Cerebellar nuclear complex (tissue), 1 donor: Measurements from ENCODE around the gene CENPU.
"Not testable (repeated sequence)": the region's sequence is repeated elsewhere in the genome, so short reads cannot be mapped to it uniquely, and the experiment has no call there.

Experiments used
- DNase-seq, 2 experiments: peaks; one replicate each; lab custom pipeline; 2025; lab: John Stamatoyannopoulos, UW

The CENPU gene

DNA sequence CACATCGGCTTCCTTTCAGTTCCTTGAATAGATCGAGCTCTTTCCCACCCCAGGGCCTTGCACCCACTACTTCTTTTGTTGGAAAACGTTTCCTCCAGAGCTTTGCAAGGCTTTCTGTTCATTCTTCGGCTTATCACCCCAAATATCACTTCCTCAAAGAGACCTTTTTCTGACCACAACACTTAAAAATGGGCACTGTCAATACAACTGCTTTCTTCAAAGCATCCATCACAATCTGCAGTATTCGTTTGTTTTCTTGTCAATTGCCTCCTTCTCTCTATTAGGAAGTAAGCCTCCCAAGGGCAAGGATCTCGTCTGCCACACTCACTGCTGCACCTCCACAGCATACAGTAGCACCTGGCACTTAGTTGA, 17.7 kb upstream of the CENPU start:
- DNase-seq, result no peak

- DNase-seq, result no peak
Observed at GRCh38 chr4:184750926-184751584, 17.2 kb upstream of the CENPU start.

DNA sequence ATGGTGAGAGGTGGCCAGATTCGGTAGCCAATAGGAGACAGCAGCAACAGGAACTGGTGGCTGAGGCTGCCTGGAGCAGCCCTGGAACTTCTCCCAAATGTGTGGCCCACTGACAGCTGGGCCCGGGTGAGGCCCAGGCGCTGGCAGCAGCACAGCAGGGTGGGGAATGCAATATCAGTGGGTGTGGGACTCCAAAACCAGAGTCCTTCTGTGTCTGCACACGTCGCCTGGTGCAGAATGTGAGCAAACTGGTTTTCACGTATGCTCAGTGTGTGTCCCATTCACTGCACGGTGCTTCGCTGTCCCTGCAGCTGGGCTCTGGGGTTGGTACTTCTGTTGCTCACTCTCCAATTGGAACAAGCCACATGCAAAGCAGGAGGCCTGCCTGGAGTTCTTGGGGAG, 14.4 kb upstream of the CENPU start:
- DNase-seq, result no peak

- DNase-seq, result no peak
Observed at GRCh38 chr4:184747034-184747830, 13.3 kb upstream of the CENPU start.

- DNase-seq, result no peak
Observed at GRCh38 chr4:184745831-184746795, 12.2 kb upstream of the CENPU start.

DNA sequence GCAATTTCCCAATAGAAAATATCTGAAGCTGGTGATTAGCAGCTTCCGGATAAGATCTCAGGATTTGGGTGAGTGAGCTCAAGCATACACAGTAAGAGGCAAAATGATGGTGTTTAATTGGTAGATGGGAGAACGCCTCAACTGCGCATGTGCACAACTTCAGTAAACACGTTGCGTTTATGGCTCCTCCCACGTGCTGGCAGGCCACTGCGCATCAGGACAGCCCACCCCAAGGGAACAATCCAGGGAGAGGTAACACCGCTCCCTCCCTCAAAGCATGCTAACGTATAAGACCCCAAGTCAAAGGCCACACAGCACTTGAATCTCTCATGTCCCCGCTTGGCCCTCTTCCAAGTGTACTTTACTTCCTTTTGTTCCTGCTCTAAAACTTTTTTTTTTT, 10.3 kb upstream of the CENPU start:
- no peak for DNase-seq

GRCh38 chr4:184743650-184744049, 9.8 kb upstream of the CENPU start:
- DNase-seq, result no peak

DNA sequence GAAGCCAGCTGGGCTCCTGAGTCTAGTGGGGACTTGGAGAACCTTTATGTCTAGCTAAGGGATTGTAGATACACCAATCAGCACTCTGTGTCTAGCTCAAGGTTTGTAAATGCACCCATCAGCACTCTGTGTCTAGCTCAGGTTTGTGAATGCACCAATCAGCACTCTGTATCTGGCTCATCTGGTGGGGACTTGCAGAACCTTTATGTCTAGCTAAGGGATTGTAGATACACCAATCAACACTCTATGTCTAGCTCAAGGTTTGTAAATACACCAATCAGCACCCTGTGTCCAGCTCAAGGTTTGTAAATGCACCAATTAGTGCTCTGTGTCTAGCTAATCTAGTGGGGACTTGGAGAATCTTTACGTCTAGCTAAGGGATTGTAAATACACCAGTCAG, 7.8 kb upstream of the CENPU start:
- DNase-seq, result not testable (repeated sequence)

GRCh38 chr4:184740980-184741391, 7.1 kb upstream of the CENPU start:
- DNase-seq, result no peak

- DNase-seq, result not testable (repeated sequence)
Observed at GRCh38 chr4:184739575-184739974, 5.7 kb upstream of the CENPU start.

DNA sequence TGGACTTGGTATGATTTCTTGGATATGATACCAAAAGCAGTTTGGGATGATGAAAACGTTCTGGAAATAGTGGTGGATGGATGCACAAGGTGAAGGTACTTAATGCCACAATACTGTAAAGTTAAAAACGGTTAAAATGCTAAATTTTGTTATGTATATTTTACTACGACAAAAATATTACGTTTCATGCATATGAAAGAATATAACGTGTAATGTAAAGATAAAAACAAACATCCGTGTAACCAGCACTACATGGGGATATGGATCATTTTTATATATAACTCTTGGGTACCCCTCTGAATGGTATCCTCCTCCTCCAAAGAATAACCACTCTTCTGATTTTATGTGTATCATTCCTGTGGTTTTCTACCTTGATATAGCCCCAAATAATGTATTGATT, 862 bp upstream of the CENPU start:
- no peak for DNase-seq

- no peak for DNase-seq
Observed at GRCh38 chr4:184732126-184732525, 1.8 kb downstream of the CENPU start.

- no peak for DNase-seq
Observed at GRCh38 chr4:184731056-184731455, 2.8 kb downstream of the CENPU start.

GRCh38 chr4:184729946-184730345, 4.0 kb downstream of the CENPU start:
- DNase-seq, result no peak

DNA sequence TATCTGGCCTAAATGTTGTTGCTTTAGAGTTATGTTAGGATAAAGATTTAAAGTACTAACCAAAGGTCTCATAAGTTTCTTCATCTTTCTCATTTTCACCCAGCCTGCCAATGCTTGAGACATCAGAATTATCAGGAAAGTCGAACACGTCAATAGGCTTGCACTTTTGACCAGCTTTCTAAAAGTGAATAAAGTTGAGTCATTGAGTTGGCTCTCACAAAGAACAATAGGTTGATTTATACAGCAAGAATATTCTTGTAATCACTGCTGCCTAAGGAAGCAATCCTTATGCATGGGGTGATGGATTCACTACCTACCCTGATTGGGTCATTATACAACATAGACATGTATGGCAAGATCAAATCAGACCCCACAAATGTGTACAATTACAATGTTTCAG, 5.0 kb downstream of the CENPU start:
- no peak for DNase-seq

DNA sequence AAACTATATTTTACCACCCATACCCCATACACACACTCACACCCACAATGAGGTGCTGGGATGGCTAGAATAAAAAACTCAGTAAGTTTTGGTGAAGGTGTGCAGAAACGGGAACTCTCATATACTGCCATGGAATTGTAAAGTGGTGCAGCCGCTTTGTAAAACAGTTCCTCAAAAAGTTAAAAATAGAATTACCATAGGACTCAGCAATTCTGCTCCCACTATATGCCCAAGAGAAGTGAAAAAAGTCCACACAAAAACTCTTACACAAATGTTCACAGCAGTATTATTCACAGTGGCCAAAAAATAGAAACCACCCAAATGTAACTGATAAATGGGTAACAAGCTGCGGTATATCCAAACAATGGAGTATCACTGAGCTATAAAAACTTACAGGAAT, 6.5 kb downstream of the CENPU start:
- DNase-seq, result no peak

DNA sequence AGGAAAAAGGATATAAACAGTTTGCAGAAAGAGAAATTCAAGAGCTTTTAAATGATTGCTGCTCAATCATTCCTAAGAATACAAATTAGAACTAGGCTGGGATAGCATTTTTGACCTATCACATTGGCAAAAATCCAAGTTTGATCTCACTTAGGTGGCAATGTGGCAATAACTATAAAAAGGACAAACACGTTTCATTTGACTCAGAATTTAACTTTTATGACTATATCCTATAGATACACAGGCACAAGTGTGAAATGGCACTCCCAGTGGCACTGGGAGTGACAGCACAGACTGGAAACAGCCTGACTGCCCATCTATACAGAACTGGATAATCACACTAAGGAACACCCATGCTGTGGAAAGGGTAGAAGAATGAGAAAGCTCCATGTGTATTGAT, 11.1 kb downstream of the CENPU start:
- DNase-seq, result no peak

DNA sequence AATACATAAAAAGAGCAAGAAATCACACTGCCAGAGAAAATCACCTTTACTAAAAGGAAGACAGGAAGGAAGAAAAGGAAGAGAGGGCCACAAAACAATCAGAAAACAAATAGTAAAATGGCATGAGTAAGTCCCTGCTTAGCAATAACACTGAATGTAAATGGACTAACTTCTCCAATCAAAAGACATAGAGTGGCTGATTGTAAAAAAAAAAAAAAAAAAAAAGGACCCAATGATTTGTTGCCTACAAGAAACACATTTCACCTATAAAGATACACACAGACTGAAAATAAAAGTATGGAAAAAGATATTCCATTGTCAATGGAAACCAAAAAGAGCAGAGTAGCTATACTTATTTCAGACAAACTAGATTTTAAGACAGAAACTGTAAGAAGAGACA, 12.6 kb downstream of the CENPU start:
- no peak for DNase-seq

DNA sequence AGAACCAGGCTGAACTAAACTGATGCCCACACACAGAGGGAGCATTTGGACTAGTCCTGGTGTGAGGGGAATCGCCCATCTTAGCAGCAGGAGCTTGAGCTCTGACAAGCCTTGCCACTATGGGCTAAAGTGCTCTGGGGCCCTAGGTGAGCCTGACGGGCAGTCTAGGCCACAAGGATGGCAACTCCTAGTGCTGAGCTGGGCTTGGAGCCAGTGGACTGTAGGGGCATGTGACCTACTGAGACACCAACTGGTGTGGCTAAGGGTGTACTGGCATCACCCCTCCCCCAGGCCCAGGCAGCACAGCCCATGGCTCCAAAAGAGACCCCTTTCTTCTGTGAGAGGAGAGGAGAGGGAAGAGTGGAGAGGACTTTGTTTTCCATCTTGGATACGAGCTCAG, 14.5 kb downstream of the CENPU start:
- no peak for DNase-seq

- DNase-seq, result no peak
Observed at GRCh38 chr4:184715526-184715925, 18.4 kb downstream of the CENPU start.

DNA sequence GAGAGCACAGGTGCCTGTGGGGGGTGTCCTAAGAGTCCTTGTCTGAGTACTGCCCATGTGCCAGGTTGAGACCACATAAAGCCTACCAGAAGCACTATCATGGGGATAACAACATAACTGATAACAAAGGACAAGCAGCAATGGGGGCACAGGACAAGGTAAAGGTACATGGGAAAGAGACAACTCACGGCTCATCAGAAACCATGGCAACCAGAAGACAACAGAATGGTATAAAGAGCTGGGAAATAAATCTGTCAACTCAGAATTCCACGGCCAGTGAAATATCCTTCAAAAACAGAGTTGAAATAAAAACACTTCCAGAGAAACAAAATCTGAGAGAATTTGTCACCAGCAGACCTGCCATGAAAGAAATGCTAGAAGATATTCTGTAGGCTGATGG, 20.0 kb downstream of the CENPU start:
- no peak for DNase-seq

- DNase-seq, result no peak
Observed at GRCh38 chr4:184712322-184712721, 21.6 kb downstream of the CENPU start.

- no peak for DNase-seq
Observed at GRCh38 chr4:184706453-184706852, 27.4 kb downstream of the CENPU start.
